Peyer's patch (tissue), 4 donors: ENCODE results near the gene STMND1. TPM values are rescaled to one million over a fixed set of nuclear protein-coding genes. Genes with fewer than 3 reads are reported as not detected.

ENCODE experiments used
- DNase-seq, 3 donors: peaks; one replicate each; pipeline ENCODE4 v3.0.0-alpha.2; 2017 to 2019
- H3K27ac ChIP-seq, 4 donors: fragments of 200-600 bp; sonication (generic); one replicate each; pipeline ENCODE4 v1.5.1; 2016 to 2019
- H3K27me3 ChIP-seq, 2 donors: fragments of 200-600 bp; sonication (generic); one replicate each; pipeline ENCODE4 v1.5.1; 2019
- H3K36me3 ChIP-seq, 3 donors: fragments of 200-600 bp; sonication (generic); one replicate each; pipeline ENCODE4 v1.5.1; 2016 to 2019
- H3K4me1 ChIP-seq, 4 donors: fragments of 200-600 bp; sonication (generic); one replicate each; pipeline ENCODE4 v1.5.1; 2016 to 2019
- H3K4me3 ChIP-seq, 4 donors: fragments of 200-600 bp; sonication (generic); 1 replicate in 3 of 4; 2 replicates in 1 of 4; pipeline ENCODE4 v1.5.1; 2016 to 2019; ENCODE audit warnings: mild to moderate bottlenecking in 1 of 4
- H3K9me3 ChIP-seq, 4 donors: fragments of 200-600 bp; sonication (generic); one replicate each; pipeline ENCODE4 v1.5.1; 2016 to 2019; ENCODE audit warnings: mild to moderate bottlenecking in 1 of 4
- CTCF ChIP-seq, 6 experiments: fragments of 450-650 bp in 4 of 6; fragments of 200-600 bp in 2 of 6; sonication (generic) in 1 of 6; IDR thresholded peaks; one replicate each; pipeline ENCODE4 v1.5.1; 2017 to 2019; ENCODE audit warnings: antibody characterized with exemption in 6 of 6, mild to moderate bottlenecking in 3 of 6, moderate library complexity in 1 of 6
- POLR2A ChIP-seq, 2 donors: fragments of 450-650 bp; IDR thresholded peaks; one replicate each; pipeline ENCODE4 v1.5.1; 2017; ENCODE audit warnings: antibody characterized with exemption in 2 of 2, mild to moderate bottlenecking in 2 of 2, moderate library complexity in 2 of 2
- total RNA-seq, 4 donors: library from RNA; depleted of rRNA; stranded (reverse); fragments of >200 nt; gene quantifications; one replicate each; pipeline ENCODE4 v1.1.0, GENCODE V29; 2016

Gene STMND1
- total RNA-seq, 4 donors from 2014 or later = not detected

- Histone ChIP-seq H3K27ac (no peak overlapping the region), H3K27me3 (no peaks in the 10 kb centered on the region), H3K36me3 (no peaks in the 10 kb centered on the region), H3K9me3 (no peaks in the 10 kb centered on the region), H3K4me1 (no peaks in the 10 kb centered on the region), H3K4me3 (no peak overlapping the region)
- no peak for DNase-seq
- no peak for TF ChIP-seq POLR2A (IDR thresholded peaks at IDR 0.05)
- TF ChIP-seq CTCF (IDR thresholded peaks at IDR 0.05) = no peak
Measured at GRCh38 chr6:17115251-17116116, 13.6 kb downstream of the STMND1 start.

- TF ChIP-seq CTCF (IDR thresholded peaks at IDR 0.05) (no peak), POLR2A (IDR thresholded peaks at IDR 0.05) (no peak)
- no peaks in the 10 kb centered on the region for H3K27me3 ChIP-seq
- no peaks in the 10 kb centered on the region for H3K4me1 ChIP-seq
- no peaks in the 10 kb centered on the region for H3K36me3 ChIP-seq
- no peaks in the 10 kb centered on the region for H3K9me3 ChIP-seq
- H3K27ac ChIP-seq = no peak overlapping the region
- no peak overlapping the region for H3K4me3 ChIP-seq
- DNase-seq = no peak
Measured at GRCh38 chr6:17116117-17116440, 14.2 kb downstream of the STMND1 start.

- Histone ChIP-seq H3K36me3 (no peaks in the 10 kb centered on the region), H3K27ac (peak overlapping the region in 2 of 4 donors; percentile 5 to 68), H3K4me1 (no peaks in the 10 kb centered on the region), H3K27me3 (no peaks in the 10 kb centered on the region), H3K4me3 (no peak overlapping the region), H3K9me3 (no peaks in the 10 kb centered on the region)
- DNase-seq = no peak
- TF ChIP-seq CTCF (IDR thresholded peaks at IDR 0.05) (no peak), POLR2A (IDR thresholded peaks at IDR 0.05) (no peak)
Measured at GRCh38 chr6:17120019-17120418, 18.2 kb downstream of the STMND1 start.

GRCh38 chr6:17125407-17125806 is 23.6 kb downstream of the STMND1 start:
- TF ChIP-seq CTCF (IDR thresholded peaks at IDR 0.05) (no peak), POLR2A (IDR thresholded peaks at IDR 0.05) (no peak)
- Histone ChIP-seq H3K9me3 (no peaks in the 10 kb centered on the region), H3K27ac (no peak overlapping the region), H3K27me3 (no peaks in the 10 kb centered on the region), H3K36me3 (no peaks in the 10 kb centered on the region), H3K4me1 (no peaks in the 10 kb centered on the region), H3K4me3 (no peak overlapping the region)
- DNase-seq = no peak

GRCh38 chr6:17130786-17131185 is 28.9 kb downstream of the STMND1 start:
- no peak for DNase-seq
- Histone ChIP-seq H3K36me3 (no peaks in the 10 kb centered on the region), H3K4me1 (no peaks in the 10 kb centered on the region), H3K27ac (no peak overlapping the region), H3K4me3 (no peak overlapping the region), H3K27me3 (no peaks in the 10 kb centered on the region), H3K9me3 (no peaks in the 10 kb centered on the region)
- no peak for TF ChIP-seq POLR2A (IDR thresholded peaks at IDR 0.05)
- no peak for TF ChIP-seq CTCF (IDR thresholded peaks at IDR 0.05)
